ENCODE data around the gene P4HA2. TPM values are rescaled to one million over a fixed set of nuclear protein-coding genes. Genes with fewer than 3 reads are reported as not detected.

Gene P4HA2
- total and polyA plus RNA-seq, 7 donors = 4.2 to 35.2 (median 24.8) TPM

DNA sequence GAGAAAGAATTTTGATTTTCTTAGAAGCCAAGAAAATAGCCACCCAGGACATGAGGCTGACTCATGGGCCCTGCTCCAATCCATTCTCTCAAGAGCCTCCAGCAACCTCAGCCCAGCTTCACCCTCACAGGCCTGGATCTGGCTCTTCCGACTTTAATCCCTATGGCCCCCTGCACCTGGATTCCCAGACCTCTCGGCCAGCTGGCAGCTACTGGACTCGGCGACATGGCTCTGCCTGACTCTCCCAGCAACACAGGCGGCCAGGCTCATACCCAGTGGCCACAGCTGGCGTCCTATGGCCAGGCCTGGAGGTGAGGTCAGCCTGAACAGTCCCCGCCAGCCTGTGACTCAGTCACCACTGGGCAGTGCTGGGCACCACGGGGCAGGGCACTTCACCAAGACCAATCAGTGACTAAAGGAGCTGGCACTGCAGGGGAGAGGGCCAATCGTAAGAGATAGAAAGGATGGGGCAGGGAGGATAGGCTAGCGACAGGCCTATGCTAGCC, 23.6 kb upstream of the P4HA2 start:
- intact Hi-C loops (cut with DNase I) = no loop called here
- Histone ChIP-seq H3K27ac (no peak overlapping the region), H3K4me3 (no peak overlapping the region), H3K36me3 (no peaks in the 10 kb centered on the region), H3K9me3 (no peaks in the 10 kb centered on the region), H3K4me1 (peaks cover 0 to 14% (median 11%) of the 10 kb centered on the region in 4 donors), H3K27me3 (no peaks in the 10 kb centered on the region)
- peak; percentile 63 for DNase-seq
- 87 to 93% methylated on average over 10 of the region's 10 CpGs for WGBS, 2 donors
- TF ChIP-seq EP300 (IDR thresholded peaks at IDR 0.05) (no peak), POLR2AphosphoS5 (IDR thresholded peaks at IDR 0.05) (no peak), POLR2A (IDR thresholded peaks at IDR 0.05) (no peak)
- TF ChIP-seq, protein P1, sequence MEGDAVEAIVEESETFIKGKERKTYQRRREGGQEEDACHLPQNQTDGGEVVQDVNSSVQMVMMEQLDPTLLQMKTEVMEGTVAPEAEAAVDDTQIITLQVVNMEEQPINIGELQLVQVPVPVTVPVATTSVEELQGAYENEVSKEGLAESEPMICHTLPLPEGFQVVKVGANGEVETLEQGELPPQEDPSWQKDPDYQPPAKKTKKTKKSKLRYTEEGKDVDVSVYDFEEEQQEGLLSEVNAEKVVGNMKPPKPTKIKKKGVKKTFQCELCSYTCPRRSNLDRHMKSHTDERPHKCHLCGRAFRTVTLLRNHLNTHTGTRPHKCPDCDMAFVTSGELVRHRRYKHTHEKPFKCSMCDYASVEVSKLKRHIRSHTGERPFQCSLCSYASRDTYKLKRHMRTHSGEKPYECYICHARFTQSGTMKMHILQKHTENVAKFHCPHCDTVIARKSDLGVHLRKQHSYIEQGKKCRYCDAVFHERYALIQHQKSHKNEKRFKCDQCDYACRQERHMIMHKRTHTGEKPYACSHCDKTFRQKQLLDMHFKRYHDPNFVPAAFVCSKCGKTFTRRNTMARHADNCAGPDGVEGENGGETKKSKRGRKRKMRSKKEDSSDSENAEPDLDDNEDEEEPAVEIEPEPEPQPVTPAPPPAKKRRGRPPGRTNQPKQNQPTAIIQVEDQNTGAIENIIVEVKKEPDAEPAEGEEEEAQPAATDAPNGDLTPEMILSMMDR (IDR thresholded peaks at IDR 0.05) = no peak

DNA sequence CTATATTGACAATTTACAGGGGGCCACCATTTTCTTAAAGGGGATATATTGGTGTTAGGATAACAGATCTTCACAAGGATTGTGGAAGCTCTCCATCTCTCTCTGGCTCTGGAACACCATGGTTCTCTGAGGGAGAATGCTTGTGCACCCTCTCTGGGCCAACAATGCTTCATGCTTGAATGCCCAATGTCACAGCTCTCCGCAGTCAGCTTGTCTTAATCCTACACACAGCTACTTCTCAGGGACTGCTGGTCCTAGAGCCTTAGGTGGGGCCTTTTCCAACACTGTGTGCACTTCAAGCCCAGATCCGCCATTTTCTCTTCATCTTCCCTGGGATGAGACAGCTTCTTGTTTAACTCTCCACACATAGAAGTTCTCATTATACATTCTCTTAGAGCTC, 22.9 kb upstream of the P4HA2 start:
- peaks cover 0 to 14% (median 11%) of the 10 kb centered on the region in 4 donors for H3K4me1 ChIP-seq
- no peaks in the 10 kb centered on the region for H3K9me3 ChIP-seq
- intact Hi-C loops (cut with DNase I) = no loop called here
- no peaks in the 10 kb centered on the region for H3K36me3 ChIP-seq
- TF ChIP-seq POLR2A (IDR thresholded peaks at IDR 0.05) = no peak
- no peak for TF ChIP-seq POLR2AphosphoS5 (IDR thresholded peaks at IDR 0.05)
- no peak for TF ChIP-seq EP300 (IDR thresholded peaks at IDR 0.05)
- TF ChIP-seq, protein P1 (IDR thresholded peaks at IDR 0.05) = no peak
- WGBS, 2 donors = 95 to 96% methylated on average over 2 of the region's 2 CpGs
- H3K27me3 ChIP-seq = no peaks in the 10 kb centered on the region
- no peak overlapping the region for H3K27ac ChIP-seq
- H3K4me3 ChIP-seq = no peak overlapping the region
- DNase-seq = peak; percentile 12

DNA sequence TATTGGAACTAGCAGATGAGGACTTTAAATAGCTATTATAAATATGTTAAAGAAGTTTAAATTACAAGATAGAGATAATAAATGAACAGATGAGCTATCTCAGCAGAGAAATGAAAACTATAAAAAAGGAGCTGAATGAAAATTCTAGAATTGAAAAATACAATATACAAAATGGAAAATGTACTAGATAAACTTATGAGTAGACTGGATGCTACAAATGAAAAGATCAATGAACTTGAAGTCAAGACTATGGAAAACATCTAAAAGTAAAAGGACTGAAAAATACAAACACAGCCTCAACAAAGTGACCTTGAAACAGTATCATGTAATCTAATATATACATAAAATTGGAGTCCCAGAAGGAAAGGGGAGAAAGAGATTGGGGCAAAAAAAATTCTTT, 19.2 kb upstream of the P4HA2 start:
- DNase-seq = no peak
- Histone ChIP-seq H3K27me3 (no peaks in the 10 kb centered on the region), H3K36me3 (no peaks in the 10 kb centered on the region), H3K4me1 (no peaks in the 10 kb centered on the region), H3K27ac (no peak overlapping the region), H3K4me3 (no peak overlapping the region), H3K9me3 (peaks cover 0 to 2% (median 0%) of the 10 kb centered on the region in 4 donors)
- no peak for TF ChIP-seq EP300 (IDR thresholded peaks at IDR 0.05)
- TF ChIP-seq, protein P1 (IDR thresholded peaks at IDR 0.05) = no peak
- no peak for TF ChIP-seq POLR2A (IDR thresholded peaks at IDR 0.05)
- TF ChIP-seq POLR2AphosphoS5 (IDR thresholded peaks at IDR 0.05) = no peak
- intact Hi-C loops (cut with DNase I) = no loop called here

DNA sequence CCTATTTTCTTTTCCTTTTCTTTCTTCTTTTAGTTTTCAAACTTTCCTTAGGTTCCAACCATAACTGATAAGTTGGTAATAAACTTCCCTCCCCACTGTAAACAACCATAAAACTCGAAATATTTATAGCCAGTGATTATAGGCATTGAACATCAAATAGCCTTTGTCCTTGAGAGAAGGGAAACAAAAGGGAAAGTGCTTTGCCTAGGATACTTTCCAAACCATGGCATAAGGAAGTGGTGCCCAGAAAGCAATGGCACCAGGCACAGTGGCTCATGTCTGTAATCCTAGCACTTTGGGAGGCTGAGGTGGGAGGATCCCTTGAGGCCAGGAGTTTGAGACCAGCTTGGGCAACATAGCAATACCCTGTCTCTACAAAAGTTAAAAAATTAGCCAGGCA, 17.9 kb upstream of the P4HA2 start:
- H3K36me3 ChIP-seq = no peaks in the 10 kb centered on the region
- H3K9me3 ChIP-seq = peaks cover 0 to 2% (median under 1%) of the 10 kb centered on the region in 4 donors
- TF ChIP-seq, protein P1 (IDR thresholded peaks at IDR 0.05) = no peak
- TF ChIP-seq POLR2A (IDR thresholded peaks at IDR 0.05) = no peak
- TF ChIP-seq EP300 (IDR thresholded peaks at IDR 0.05) = no peak
- DNase-seq = no peak
- intact Hi-C loops (cut with DNase I) = no loop called here
- no peaks in the 10 kb centered on the region for H3K4me1 ChIP-seq
- H3K27ac ChIP-seq = no peak overlapping the region
- no peaks in the 10 kb centered on the region for H3K27me3 ChIP-seq
- WGBS, 2 donors = 11 to 51% methylated on average over 1 of the region's 1 CpG
- H3K4me3 ChIP-seq = no peak overlapping the region

DNA sequence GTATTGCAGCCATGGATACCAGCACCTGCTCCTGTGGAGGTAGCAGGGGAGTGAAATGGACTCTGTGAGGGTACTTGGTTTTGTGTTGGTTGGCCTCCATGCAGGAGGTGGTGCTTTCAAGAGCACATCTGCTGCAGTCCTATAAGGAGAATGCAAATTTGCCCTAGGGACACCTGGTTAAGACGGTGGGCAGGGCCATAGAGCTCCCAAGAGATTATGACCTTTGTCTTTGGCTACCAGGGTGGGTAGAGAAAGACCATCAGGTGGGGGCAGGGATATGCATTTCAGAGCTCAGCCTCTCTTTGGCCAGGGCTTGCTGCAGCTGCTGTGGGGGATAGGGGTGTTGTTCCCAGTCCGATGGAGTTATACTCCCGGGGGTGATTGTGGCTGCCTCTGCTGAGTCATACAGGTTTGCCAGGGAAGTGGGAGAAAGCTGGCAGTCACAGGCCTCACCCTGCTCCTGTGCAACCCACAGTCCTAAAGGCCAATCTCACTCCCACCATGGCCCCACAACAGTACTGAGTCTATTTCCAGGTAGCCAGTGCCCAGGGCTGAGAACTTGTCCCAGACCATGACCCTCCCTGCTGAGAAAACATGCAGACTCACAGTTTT, 15.8 kb upstream of the P4HA2 start:
- Histone ChIP-seq H3K27ac (no peak overlapping the region), H3K9me3 (peaks cover 0 to 2% (median under 1%) of the 10 kb centered on the region in 4 donors), H3K27me3 (no peaks in the 10 kb centered on the region), H3K4me3 (no peak overlapping the region), H3K4me1 (no peaks in the 10 kb centered on the region), H3K36me3 (no peaks in the 10 kb centered on the region)
- DNase-seq = peak; percentile 38
- intact Hi-C loops (cut with DNase I) = no loop called here
- 88 to 90% methylated on average over 3 of the region's 3 CpGs for WGBS, 2 donors
- TF ChIP-seq, protein P1 (IDR thresholded peaks at IDR 0.05) = no peak
- no peak for TF ChIP-seq EP300 (IDR thresholded peaks at IDR 0.05)
- no peak for TF ChIP-seq POLR2AphosphoS5 (IDR thresholded peaks at IDR 0.05)
- TF ChIP-seq POLR2A (IDR thresholded peaks at IDR 0.05) = no peak
